Vagina (tissue), 2 donors: Measurements from ENCODE around the gene NRP1.

Source experiments
- POLR2AphosphoS5 ChIP-seq, 2 donors: sonication (generic); formaldehyde crosslinking; IDR thresholded peaks; one replicate each; pipeline ENCODE4 v1.9.0; 2017; ENCODE audit warnings: antibody characterized with exemption in 2 of 2, mild to moderate bottlenecking in 2 of 2, low read depth in 1 of 2; ENCODE audit not compliant: insufficient read depth in 1 of 2
- TF ChIP-seq, protein P1 (sequence below), 3 experiments: fragments of 450-650 bp in 2 of 3; fragments of 200-600 bp in 1 of 3; sonication (generic) in 1 of 3; IDR thresholded peaks; one replicate each; pipeline ENCODE4 v1.5.1; 2017 to 2019; ENCODE audit warnings: antibody characterized with exemption in 3 of 3, mild to moderate bottlenecking in 2 of 3, moderate library complexity in 2 of 3

DNA sequence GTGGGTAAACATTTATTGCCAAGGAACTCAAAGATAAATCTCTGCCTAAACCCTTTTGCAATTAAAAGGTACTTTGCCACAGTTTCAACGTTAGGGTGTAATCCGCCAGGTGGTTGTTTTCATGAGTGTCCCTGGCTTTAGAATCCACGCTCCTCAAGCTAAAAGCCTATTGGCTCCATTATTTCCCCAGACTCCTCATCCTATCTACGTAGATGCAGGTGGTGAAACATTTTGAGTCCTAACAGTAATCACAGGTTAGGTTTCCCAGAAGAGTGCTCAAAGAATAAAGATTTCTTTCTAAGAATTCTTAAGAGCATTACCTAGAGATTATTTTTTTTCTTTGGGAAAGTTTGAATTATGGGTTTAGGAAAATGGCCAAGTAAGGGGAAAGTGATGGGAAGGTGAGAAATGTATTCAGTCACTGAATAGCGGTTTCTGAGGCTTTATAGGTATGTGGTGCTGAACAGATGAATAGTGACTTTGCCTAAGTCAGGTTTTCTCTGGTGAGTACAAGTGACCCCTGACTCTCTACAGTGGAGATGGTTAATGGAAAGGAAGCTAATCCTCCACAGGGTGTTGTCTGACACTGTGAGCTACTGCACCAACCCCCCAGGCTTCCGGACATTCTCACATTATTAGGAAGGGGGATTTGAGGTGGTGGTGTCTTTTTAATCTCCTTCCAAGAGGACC is 60.2 kb downstream of the NRP1 start:
- TF ChIP-seq, protein P1, sequence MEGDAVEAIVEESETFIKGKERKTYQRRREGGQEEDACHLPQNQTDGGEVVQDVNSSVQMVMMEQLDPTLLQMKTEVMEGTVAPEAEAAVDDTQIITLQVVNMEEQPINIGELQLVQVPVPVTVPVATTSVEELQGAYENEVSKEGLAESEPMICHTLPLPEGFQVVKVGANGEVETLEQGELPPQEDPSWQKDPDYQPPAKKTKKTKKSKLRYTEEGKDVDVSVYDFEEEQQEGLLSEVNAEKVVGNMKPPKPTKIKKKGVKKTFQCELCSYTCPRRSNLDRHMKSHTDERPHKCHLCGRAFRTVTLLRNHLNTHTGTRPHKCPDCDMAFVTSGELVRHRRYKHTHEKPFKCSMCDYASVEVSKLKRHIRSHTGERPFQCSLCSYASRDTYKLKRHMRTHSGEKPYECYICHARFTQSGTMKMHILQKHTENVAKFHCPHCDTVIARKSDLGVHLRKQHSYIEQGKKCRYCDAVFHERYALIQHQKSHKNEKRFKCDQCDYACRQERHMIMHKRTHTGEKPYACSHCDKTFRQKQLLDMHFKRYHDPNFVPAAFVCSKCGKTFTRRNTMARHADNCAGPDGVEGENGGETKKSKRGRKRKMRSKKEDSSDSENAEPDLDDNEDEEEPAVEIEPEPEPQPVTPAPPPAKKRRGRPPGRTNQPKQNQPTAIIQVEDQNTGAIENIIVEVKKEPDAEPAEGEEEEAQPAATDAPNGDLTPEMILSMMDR (IDR thresholded peaks at IDR 0.05): no peak
- no peak for TF ChIP-seq POLR2AphosphoS5 (IDR thresholded peaks at IDR 0.05; ENCODE audit: insufficient read depth in 1 of 2, low read depth in 1 of 2)
